HL-60/S4 treated with phorbol 12-myristate 13-acetate at 8.2 ng/mL for 4 days and 3 days (cell line): Measurements from ENCODE around the gene RNF222.
"Not testable (repeated sequence)": the region's sequence is repeated elsewhere in the genome, so short reads cannot be mapped to it uniquely, and the experiment has no call there.

Experiments used
- in situ Hi-C: fragments of 300-500 bp; cut with MboI; formaldehyde crosslinking; loops from 2 replicates; pipeline ENCODE4 v1.15.0; 2022; ENCODE audit warnings: low sequenced_read_pairs

RNF222 gene

DNA sequence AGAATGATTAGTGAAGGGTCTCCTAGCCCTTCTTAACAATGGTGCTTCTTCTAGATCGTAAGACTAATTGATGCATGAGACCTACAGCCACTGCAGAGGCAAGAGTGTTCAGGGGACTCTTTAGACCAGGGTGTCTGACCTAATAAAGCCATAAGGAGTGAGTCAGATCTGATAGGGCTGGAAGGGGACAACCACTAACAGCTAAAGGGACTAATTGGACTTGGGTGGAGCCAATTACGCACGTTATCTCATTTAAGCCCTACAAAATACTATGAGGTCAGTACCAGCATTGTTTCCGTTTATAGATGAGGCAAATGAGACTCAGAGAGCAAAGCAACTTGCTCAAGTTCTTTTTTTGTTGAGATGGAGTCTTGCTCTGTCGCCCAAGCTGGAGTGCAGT, 14.5 kb upstream of the RNF222 start:
- in situ Hi-C loops = no loop called here

GRCh38 chr17:8410883-8411238, 13.2 kb upstream of the RNF222 start:
- in situ Hi-C loops = no loop called here

- in situ Hi-C loops = no loop called here
Observed at GRCh38 chr17:8409966-8410882, 12.6 kb upstream of the RNF222 start.

- in situ Hi-C loops = no loop called here
Observed at GRCh38 chr17:8408371-8408770, 10.7 kb upstream of the RNF222 start.

- in situ Hi-C loops = no loop called here
Observed at GRCh38 chr17:8406174-8406573, 8.5 kb upstream of the RNF222 start.

DNA sequence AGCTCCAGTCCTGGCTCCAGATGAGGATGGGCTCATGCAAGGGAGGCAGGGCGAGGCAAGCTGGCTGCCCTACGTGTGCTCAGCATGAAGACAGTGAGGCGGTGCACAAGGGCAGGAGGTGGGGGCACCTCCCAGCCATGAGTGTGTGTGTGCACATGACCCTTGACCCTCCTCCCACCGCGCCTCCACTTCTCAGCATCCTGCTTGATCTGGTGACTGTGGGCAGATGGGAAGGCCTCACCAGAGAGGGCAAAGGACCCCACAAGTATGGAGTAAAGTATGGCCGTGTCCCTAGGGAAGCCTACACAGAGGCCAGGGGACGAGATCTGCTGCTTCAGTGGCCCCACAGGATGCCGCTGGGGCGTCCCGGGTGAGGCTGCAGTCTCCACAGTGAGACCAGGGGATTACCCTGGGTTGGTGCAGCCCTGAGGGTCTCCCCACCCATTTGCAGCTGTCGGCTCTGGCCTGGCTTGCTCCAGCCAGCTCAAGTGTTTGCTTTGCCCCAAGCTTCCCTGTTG, 7.9 kb upstream of the RNF222 start:
- in situ Hi-C loops = no loop called here

- in situ Hi-C loops = no loop called here
Observed at GRCh38 chr17:8402921-8403536, 5.4 kb upstream of the RNF222 start.

DNA sequence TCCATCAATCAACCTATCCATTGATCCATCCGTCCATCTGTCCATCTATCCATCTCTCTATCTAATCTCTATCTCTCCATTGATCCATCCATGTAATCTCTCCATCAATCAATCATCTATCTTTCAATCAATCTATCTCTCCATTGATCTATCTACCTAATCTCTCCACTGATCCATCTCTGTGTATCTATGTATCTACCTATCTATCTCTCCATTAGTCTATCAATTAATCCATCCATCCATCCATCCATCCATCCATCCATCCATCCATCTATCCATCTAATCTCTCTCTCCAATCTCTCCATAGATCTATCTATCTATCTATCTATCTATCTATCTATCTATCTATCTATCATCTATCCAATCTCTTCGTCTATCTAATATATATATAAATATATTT, 3.5 kb upstream of the RNF222 start:
- in situ Hi-C loops = no loop called here

DNA sequence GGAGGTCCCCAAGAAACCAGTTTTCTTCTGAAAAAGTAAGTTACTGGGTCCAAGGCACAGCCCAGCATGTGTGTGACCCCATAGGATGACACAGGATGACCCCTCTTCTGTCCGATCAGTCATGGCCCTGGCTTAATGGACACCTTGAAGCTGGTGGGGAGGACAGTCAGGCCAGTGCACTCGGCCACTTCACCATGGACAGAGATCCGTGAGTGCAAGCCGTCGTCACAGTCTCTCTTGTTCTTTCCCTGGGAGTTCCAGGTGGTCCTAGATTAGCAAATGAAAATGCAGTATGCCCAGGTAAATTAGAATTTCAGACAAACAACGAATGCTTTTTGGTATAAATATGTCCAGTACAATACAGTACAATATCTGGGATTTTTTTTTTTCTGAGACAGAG, 1.4 kb upstream of the RNF222 start:
- in situ Hi-C loops = no loop called here

GRCh38 chr17:8394497-8394896, 3.1 kb downstream of the RNF222 start:
- in situ Hi-C loops = not testable (repeated sequence)

DNA sequence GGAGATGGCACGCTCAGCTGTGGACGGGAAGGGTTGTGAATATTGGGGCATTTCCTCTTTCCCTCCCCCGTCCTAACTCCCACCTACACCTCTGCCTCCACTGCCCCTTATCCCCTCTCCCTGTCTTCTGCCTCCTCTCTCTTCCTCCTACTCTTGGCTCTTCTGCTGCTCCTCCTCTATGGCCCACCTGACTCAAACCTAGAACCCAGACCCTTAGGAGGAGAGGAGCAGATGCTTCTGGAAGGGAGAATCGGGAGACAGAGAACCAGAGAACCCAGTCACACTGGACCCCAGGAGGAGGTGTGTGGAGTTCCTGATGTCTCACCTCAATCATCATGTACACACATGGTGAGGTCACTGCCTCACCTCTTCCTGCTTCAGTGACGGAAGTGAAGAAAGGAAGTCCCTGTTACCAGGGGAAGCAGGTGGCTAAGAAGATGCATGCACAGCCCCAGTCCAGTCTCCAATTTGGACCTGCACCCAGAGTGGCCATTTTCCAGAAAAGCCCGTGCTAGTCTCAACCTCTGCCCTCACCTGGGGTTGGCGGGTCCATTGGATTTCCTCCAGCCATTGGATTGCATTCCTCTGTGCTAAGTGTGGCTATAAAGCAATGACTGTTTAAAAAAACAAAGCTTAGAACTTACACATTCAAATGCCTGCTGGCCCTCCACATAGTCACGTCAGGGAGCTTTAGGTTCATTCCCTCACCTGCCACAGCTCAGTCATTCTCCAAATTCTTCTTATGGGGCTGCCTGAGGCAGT, 4.0 kb downstream of the RNF222 start:
- in situ Hi-C loops = no loop called here

DNA sequence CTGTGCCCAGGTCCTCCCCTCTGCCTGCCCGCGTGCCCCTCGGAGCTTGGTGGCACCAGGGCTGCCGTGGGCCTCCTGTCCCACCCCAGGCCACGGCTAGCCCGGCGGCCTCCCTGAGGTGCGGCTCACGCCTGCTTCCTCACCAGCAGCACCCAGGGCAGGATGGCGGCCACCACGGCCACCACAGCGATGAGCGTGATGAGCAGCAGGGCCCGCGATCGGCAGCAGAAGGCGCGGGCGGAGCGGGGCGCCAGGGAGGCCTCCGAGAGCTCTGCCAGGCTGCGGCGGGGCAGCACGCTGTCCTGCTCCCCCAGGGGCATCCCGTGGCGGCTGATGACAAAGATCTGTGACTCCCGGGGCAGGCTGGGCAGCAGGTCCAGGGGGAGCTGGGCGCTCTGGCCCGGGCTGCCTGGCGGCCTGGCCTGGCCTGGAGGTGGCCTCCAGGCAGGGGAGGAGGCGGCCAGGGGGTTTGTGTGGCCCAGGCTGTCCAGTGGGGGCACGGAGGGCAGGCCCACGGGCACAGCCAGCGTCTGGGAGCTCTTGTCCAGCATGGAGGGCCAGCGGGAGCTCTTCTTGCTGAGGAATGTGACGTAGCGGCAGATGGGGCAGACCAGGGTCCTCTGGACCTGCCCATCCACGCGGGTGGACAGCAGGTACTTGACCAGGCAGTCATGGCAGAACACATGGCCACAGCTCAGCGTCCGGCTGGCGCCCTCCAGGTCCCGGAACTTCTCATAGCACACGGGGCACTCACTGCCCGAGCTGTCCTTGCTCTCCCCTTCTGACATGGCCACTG, 4.8 kb downstream of the RNF222 start:
- in situ Hi-C loops = no loop called here

DNA sequence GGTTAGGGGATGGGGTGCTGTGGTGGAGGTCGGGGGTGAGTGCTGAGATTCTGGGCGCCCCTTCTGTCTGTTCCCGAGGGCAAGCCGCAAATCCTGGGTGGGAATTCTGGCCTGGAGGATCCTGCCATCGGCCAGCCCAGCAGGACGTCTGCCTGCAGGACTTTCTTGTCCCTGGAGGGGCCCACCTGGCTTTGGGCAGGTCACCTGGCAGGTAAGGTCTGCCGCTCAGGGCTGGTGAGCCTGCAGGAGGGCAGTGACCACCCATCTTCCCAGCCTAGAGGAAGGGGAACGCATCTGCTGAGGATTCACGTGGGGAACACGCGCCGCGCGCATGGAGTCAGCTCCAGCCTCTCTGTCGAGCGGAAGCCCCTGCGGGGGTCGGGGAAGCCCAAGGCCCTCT, 5.4 kb downstream of the RNF222 start:
- in situ Hi-C loops = no loop called here

DNA sequence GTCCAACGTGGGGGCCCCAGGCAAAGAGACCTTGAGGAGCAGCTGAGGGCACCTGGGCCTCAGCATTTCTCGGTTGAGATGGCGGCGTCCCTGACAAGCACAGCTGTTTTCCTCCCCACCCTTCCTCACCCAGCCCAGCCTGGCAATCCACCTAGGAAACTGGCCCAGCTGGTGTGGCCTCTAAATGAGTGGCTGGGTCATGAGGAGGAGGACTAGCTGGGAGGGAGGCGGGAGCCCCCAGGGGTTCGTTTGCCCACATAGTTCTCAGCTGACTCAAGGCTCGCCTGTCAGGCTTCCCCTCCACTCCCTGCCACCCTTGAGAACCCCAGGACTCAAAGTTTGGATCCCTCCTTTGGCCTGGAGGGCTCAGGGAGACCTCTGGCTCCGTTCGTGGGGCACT, 5.9 kb downstream of the RNF222 start:
- in situ Hi-C loops = no loop called here

- in situ Hi-C loops = no loop called here
Observed at GRCh38 chr17:8387914-8388651, 9.5 kb downstream of the RNF222 start.

- in situ Hi-C loops = no loop called here
Observed at GRCh38 chr17:8386841-8387240, 10.8 kb downstream of the RNF222 start.

DNA sequence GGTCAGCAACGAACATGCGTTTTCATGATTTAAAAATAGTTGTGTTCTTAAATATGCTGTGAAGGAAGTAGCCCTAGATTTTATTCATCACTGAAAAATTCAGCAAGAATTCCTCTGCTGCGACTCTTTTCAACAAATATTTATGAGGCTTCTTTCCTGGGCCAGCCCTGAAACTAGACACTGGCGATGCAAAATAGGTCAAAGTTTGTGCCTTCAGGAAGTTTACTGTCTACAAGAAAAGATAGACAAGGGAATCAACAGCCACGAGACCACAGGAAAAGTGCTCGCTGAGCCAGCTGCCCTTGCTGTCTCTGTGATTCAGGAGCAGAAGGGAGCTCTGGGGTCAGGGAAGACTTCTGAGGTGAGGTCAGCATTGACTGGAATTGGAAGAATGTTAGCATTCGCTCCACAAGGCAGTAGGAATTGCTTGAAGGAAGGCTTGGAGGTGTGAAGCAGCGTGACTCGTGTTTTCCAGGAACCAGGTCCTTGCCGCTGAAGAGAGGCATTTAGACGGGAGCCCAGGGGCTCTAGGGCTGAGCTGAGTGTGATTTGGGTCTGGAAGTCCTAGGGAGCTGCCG, 12.7 kb downstream of the RNF222 start:
- in situ Hi-C loops = no loop called here

DNA sequence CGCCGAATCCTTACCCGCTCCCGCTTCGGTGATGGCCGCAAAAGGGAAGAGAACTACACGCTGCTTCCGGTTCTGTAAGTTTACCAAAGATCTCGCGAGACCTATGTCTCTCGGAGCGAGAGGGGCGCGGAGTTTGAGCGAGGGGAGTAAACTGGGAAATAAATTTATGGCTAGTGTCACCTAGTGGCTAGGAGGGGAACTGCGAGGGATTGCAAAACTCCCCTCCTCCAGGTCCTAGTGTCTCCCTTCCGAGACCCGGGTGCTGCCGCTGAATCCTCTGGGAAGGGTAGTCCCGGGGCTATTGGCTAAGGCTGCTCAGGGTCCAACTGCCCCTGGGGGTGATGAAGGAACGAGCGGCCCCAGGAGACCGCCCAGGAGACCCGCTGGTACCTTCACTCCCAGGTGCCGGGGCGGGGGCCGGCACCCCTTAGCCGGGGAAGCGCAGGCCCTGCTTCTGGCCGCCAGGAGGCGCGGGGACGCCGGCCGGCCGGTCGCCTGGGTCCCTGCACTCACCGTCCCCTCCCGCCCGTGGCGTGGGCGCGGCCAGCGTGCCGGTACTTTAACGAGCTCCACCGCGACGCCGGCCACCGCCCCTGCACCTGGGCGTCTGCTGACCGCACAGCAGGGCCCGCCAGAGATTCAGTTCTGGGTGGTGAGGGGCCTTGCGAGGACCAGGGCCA, 14.3 kb downstream of the RNF222 start, which contains the start of gene RPL26:
Gene RPL26 (minus strand): TSS at position 51 of the 680 bp plus-strand sequence. CDS start 883 bp downstream, outside the sequence.
- in situ Hi-C loops = no loop called here

DNA sequence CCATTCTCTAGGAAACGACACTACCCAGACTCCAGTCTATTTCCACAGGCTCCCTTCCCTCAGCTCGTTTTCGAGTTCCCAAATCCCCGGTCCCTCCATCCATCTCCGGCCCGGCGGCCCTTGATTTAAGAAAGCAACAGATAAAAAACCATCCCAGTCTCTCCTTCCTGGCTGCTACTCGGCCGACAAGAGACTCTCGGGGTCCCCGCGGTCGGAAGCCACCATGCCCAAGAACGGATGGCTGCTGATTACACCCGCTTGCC, 14.8 kb downstream of the RNF222 start:
- in situ Hi-C loops = no loop called here
